GM10266 (cell line): Measurements from ENCODE around the gene GLIPR1.
"Not testable (repeated sequence)": the region's sequence is repeated elsewhere in the genome, so short reads cannot be mapped to it uniquely, and the experiment has no call there.

Experiments
- DNase-seq: peaks from one replicate; pipeline ENCODE4 v3.0.0; 2012; ENCODE audit errors: extremely low spot score
- TF ChIP-seq, protein P1 (sequence below): IDR thresholded peaks from 2 replicates; pipeline ENCODE4 v1.5.1; 2012; ENCODE audit warnings: mild to moderate bottlenecking, low read depth; ENCODE audit not compliant: control insufficient read depth, insufficient read depth; ENCODE audit errors: missing control alignments

GLIPR1 gene

DNA sequence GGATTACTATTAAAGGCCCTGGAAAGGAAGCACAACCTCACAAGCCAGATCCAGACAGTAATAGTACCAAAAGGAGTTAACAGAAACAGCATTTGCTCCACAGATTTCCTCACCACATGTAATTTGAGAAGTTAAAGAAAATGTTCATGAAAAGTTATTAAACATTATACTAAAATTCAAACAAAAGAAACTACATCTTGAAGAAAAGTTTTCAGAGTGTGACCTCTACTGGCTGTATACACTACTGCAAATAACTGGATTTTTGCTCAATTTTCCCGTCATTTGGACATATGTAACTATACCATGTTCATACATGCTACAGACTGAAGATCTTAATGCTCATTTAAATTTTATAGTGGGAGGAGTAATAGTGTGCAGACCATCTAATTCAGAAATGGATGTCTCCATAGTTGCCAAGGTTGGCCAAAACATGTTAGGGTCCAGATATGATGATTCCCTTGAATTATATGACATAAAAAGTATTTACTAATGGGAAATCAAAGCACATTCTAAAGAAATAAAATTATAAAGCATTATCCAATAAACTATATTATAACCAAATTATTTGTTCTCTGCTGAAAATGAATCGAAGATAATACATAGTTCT is 25.3 kb downstream of the GLIPR1 start:
- TF ChIP-seq, protein P1, sequence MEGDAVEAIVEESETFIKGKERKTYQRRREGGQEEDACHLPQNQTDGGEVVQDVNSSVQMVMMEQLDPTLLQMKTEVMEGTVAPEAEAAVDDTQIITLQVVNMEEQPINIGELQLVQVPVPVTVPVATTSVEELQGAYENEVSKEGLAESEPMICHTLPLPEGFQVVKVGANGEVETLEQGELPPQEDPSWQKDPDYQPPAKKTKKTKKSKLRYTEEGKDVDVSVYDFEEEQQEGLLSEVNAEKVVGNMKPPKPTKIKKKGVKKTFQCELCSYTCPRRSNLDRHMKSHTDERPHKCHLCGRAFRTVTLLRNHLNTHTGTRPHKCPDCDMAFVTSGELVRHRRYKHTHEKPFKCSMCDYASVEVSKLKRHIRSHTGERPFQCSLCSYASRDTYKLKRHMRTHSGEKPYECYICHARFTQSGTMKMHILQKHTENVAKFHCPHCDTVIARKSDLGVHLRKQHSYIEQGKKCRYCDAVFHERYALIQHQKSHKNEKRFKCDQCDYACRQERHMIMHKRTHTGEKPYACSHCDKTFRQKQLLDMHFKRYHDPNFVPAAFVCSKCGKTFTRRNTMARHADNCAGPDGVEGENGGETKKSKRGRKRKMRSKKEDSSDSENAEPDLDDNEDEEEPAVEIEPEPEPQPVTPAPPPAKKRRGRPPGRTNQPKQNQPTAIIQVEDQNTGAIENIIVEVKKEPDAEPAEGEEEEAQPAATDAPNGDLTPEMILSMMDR: peak; percentile 39
- no peak for DNase-seq

DNA sequence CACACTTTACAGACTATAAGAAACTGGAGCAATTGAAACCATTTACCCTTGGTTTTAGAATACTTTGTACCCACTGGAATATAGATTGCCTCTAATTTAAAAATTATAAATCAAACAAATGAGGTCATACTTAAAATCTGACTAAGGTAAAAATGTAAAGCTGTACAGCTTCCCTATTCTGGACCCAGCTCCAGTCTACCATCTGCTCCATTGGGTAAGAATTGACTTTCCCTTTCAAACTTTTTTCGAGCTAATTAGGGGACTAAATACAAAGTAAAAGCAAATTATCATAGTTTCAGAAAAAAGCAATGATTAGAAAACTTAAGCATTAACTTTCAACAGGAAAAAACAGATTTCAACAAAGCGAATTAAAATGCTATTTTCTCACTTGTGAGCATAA is 26.5 kb downstream of the GLIPR1 start:
- TF ChIP-seq, protein P1: no peak
- no peak for DNase-seq

DNA sequence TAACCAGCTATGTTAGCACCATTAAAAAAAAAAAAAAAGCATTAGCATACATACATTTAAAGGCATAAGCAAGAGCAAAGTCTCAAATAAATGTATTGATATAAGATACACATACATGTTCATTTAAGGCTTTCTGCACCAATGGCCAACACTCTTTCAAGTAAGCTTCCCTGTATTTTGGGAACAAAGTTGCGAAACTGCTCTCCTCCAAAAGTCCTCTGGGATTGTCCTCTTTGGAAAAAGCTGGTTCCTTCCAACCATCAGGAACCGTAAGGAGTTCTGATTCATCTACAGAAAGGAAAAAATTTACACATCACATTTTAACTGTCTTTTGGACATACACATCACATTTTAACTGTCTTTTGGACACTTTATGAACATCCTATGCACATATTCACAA is 27.6 kb downstream of the GLIPR1 start:
- TF ChIP-seq, protein P1: no peak
- no peak for DNase-seq

DNA sequence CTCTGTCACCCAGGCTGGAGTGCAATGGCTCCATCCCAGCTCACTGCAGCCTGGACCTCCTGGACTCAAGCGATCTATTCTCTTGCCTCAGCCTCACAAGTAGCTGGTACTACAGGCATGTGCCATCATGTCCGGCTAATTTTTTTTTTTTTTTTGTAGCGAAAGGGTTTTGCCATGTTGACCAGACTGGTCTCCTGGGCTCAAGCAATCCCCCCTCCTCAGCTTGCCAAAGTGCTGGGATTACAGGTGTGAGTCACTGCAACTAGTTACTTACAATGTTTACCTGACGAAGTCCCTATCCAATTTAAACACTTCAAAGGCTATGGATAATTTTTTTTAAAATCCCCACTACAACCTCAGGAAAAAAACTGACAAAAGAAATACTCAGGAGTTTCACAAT is 29.1 kb downstream of the GLIPR1 start:
- no peak for DNase-seq
- TF ChIP-seq, protein P1: no peak

DNA sequence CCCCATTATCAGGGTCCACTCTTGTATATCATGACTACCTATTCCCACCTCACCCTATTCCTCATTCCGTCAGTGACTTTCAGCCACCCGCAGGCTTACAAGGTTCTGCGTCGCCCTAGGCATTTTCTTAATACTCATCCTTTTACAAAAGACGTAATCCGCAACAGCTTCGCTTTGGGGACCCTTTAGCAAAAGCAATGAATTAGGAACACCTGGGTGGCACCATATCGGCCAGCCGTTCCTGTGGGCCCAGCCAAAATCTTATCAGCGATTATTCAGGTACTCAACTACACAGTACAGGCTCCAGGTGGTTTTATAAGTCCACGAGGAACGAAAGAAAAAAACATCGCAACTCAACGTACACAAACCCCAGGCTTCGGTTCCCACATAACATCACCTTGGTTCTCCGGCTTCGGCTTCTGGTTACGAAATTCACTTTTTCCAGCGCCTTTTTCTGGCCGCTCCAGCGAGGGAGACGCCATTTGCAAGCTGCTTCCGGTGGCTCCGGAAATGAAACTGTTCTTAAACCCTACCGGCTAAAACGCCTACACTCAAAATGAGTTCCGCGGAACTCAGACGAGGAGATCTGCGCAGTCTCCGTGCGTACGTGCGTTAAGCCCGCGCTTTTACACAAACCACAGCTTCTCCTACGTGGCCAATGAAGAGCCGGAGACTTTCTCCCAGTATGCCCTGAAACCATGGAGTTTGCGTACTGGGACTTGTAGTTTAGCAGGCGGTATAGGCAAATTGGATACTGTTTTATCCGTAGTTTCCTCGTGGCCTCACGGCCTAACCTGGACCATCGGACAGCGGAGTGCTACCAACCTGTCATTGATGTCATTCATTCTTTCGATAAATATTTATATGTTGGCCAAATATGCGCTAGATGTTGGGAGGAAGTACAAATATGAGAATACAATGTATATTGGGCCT is 30.8 kb downstream of the GLIPR1 start, which contains the start of gene KRR1:
TSS of gene KRR1 (minus strand) at position 494 of the 933 bp plus-strand sequence. CDS start at position 482, 12 bp downstream.
- peak; percentile 77 for DNase-seq
- TF ChIP-seq, protein P1: no peak

DNA sequence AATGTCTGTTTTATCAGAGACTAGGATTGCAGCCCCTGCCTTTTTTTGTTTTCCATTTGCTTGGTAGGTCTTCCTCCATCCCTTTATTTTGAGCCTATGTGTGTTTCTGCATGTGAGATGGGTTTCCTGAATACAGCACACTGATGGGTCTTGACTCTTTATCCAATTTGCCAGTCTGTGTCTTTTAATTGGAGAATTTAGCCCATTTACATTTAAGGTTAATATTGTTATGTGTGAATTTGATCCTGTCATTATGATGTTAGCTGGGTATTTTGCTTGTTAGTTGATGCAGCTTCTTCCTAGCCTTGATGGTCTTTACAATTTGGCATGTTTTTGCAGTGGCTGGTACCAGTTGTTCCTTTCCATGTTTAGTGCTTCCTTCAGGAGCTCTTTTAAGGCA is 40.7 kb downstream of the GLIPR1 start:
- DNase-seq: not testable (repeated sequence)

DNA sequence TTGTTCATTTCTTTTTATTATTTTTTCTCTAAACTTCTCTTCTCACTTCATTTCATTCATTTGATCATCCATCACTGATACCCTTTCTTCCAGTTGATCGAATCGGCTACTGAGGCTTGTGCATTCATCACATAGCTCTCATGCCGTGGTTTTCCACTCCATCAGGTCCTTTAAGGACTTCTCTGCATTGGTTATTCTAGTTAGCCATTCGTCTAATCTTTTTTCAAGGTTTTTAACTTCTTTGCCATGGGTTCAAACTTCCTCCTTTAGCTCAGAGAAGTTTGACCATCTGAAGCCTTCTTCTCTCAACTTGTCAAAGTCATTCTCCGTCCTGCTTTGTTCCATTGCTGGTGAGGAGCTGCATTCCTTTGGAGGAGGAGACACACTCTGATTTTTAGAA is 41.6 kb downstream of the GLIPR1 start:
- not testable (repeated sequence) for DNase-seq

DNA sequence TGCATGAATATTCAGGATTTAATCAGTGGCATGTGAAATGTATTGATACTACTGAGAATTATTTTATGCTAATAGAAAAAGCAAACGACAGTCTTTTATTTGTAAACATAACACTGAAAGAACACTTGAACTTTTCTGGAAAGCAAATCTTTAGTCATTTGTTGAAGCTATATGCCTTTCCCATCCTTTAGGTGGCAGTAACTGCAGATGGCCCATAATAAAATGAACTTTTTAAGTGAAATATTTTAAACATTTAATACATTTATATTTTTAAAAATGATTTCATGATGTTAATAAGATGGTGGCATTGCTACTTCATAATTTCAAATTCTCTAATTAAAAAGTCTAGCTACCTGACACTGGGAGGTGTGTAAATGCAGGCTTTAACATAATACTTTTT is 44.7 kb downstream of the GLIPR1 start:
- TF ChIP-seq, protein P1: no peak
- no peak for DNase-seq
